GM21786 (cell line): ENCODE data around the gene ARF1.

ENCODE experiments used
- ATAC-seq: cut with Tn5 transposase; IDR thresholded peaks from one replicate; pipeline ENCODE4 v1.9.1; 2021; ENCODE audit not compliant: unreplicated experiment

ARF1 gene

DNA sequence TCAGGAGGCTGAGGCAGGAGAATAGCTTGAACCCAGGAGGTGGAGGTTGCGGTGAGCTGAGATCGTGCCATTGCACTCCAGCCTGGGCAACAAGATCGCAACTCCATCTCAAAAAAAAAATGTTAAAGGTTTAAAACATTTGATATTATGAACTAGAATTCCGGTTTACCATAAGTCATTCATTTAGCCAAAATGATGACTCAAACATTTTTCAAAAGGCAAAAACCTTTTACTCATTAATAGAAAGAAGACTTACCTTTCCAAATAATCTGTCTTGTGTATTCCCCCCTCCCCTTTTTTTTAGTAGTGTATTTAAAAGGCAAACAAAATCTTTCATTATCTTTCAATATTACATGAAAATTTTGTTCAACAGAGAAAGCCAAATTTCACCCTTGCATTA is 34.8 kb downstream of the ARF1 start:
- no peak for ATAC-seq

DNA sequence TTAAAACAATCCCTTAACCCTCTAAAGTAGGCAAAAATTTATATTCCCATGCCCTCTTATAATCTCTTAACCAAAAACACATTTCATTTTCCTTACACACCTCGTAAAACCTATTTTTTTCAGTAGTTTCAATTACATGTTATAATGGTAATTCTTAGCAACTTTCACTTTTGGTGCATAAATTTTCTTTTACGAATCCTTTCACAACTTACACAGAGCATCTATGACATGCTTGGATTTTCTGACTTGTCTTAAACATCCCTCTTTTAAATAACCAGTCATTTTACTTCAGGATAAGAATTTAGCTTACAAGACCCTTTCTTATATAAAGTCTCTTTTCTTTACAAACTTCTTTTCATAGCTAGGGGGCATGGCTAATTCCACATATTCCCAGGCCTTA is 35.5 kb downstream of the ARF1 start:
- no peak for ATAC-seq

DNA sequence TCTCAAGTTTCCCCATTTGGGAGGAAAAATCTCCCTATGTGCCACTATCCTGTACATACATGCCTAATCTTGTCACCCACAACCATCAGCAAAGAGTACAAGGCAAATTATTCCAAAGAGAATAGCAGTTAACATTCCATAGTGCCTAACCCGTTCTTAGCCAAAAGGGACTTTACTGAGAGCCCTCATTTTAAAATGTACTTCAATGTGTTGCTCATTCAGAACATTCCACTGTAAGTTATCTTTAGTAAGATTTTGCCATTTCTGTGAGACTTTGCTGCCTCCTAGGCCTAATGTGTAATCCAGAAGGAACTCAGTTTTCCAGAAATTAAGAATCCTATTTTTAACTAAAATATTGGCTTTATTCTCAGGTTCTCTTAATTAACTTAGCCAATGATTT is 37.8 kb downstream of the ARF1 start:
- no peak for ATAC-seq

- ATAC-seq, result no peak
These were observed 38.5 kb downstream of the ARF1 start for GRCh38 chr1:228120857-228121489.

- ATAC-seq, result no peak
These were observed 40.5 kb downstream of the ARF1 start for GRCh38 chr1:228122921-228123441.

GRCh38 chr1:228123505-228123904 is 41.0 kb downstream of the ARF1 start:
- no peak for ATAC-seq

- ATAC-seq, result no peak
These were observed 42.7 kb downstream of the ARF1 start for GRCh38 chr1:228125185-228125584.

DNA sequence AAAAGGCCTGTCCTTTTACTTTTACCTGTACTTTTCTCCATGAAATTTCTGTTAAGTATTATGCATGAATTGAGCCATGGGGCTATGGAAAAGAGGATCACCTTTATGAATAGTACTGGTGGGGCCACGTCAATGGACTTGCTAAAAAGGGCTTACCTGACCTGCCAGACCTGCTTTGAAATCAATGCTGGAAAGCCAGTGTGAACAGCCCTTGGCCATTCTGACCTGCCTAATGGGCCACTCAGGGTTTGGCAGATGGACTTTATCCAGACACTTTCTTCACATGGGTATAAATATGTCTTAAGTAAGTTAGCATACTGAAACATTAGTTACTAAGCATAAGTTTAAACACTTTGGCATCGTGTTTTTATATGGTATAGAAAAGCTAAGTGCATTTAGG is 49.3 kb downstream of the ARF1 start:
- no peak for ATAC-seq

- ATAC-seq, result no peak
These were observed 52.1 kb downstream of the ARF1 start for GRCh38 chr1:228134591-228134990.

- no peak for ATAC-seq
These were observed 54.4 kb downstream of the ARF1 start for GRCh38 chr1:228136901-228137300.

- ATAC-seq, result no peak
These were observed 57.0 kb downstream of the ARF1 start for GRCh38 chr1:228139406-228139930.

DNA sequence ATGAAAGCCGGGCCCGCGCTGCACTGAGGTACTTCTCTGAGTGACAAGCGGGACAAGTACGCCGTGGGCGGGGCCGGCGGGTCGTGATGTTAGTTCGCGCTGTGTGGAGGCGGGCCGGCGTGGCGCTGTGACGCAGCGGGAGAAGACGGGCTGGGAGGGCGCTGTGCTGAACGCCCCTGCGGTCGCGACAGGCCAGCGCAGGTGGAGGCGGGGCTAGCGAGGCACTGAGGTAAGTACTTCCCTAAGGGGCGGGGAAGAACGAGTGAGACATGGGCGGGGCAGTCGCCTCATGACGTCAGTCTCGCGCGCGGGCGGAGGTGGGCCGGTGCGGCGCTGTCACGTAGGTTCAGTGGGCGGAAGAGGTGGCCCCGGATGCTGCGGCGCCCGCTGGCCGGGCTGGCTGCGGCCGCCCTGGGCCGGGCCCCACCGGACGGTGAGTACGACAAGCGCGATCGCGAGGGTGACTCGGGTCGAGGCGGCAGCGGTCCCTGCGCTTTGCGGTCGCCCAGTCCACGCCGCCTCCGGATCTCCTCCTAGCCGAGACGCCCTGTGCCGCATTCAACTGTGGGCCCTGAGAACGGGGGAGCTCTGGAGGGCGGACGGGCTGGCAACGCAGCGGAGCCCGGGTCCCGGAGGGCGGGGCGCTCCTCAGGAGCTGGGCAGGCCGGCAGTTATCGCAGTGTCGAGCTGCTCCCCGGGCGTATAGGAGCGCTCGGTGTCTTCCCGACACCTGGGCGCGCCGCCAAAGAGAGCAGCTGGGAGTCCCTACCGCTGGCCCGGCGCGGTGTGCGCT is 57.6 kb downstream of the ARF1 start, which contains the start of gene GUK1:
TSS of gene GUK1 (plus strand) at position 349 of the 793 bp plus-strand sequence. CDS start at position 373, 24 bp downstream.
- ATAC-seq, result peak; percentile 92

GRCh38 chr1:228140724-228141225 is 58.3 kb downstream of the ARF1 start:
- no peak for ATAC-seq

DNA sequence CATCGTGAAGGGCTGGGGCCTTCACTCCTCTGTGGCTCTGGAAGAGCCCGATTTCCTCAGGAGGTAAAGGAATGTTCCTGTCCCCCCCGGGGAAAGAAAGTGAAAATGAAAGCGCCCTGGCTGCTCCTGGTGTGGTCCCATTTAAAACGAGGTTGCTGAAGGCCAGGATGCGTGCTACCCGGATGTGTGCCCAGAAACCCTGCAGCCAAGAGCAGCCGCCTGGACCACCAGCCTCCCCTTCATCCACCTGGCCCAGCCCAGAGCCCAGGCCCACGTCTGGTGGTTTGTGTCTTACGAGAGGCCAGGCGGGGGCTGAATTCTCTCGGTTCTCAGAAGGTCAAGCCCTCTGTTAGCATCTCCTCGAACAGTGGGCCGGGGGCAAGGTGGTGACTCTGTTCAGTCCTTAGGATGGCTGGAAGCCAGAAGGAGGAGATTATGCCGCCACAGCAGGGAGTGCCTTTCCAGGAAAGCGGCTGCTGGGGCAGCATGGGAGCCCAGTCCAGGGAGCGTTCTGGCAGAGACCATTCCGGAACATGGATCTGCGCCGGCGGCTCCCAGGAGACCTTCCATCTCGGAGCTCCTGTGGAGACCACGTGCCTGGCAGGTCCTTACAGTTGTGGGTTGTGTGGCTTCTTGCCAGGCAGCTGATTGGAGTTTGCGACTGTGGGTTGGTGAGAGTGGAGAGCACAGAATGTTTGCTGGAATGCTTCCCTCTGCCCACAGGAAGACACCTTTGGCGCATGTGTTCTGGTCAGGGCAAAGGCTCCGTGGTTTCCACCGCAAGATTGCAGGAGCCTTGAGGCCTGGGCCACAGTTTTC is 58.9 kb downstream of the ARF1 start:
- no peak for ATAC-seq

- no peak for ATAC-seq
These were observed 59.7 kb downstream of the ARF1 start for GRCh38 chr1:228142155-228142691.

- no peak for ATAC-seq
These were observed 60.2 kb downstream of the ARF1 start for GRCh38 chr1:228142701-228143136.

DNA sequence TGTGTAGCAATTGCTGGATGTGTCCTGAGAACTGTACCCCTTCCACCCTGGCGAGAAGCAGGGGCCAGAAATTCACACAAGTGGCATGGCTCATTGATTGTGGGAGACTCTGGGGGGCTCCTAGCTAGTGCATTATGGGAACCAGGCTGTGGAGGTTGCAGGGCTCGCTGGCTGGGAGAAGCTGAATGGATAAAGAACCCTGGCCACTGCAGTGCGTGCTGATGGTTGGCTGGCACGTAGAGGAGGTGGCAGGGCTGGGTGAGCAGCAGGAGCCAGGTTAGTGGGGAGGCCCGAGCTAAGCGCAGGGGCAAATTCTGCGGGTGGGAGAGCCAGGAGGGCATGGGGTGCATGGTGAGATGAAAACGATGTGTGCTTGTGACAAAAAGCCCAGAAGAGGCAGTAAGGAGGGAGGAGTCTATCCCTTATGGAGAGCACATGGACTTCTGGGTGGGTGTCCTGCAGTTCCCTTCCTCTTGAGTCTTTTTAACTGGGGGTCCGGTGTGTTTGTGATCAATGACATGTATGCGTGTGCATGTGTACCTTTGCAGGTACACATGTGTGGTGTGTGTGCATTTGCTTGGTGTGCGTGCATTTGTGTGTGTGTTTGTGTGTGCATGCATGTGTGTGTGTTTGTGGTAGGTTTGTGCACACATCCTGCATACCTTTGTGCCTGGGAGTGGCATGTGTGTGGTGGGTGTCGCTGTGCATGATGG is 61.1 kb downstream of the ARF1 start:
- ATAC-seq, result no peak

DNA sequence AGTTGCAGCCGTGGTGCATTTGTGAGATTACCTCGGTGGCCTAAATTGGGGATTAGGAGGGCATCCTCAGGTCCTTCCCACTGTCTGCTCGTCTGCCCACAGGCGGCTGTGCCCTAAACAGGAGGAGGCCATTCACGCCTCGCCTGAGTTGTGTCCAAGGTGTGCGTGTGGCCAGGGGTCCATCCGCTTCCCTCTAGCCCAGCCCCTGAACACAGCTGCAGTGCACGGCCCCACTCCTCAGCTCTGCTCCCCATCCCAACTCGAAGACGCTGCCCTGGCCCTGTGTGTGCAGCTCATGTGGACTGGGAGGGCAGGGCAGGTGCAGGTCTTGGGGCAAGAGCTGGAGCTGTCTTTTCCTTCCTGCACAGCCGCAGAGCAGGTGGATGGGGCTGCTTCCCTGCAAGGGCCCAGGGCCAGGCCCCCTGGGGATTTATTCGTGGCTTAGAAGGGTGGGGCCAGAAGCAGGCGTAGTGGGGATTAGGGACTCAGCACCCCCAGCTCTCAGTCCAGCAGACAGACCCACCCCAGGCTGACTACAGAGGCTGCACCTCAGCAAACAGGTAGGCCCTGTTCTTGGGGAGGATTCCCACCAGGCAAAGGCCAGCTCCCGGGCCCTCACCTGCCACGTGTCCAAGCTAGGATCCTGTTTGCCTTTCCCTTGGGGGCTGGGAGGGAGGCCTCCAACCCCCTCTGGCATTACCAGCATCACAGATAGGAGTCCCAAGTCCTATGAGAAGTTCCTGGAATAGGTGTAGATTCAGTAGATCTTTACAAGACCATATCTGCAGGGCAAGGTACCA is 61.9 kb downstream of the ARF1 start:
- no peak for ATAC-seq

DNA sequence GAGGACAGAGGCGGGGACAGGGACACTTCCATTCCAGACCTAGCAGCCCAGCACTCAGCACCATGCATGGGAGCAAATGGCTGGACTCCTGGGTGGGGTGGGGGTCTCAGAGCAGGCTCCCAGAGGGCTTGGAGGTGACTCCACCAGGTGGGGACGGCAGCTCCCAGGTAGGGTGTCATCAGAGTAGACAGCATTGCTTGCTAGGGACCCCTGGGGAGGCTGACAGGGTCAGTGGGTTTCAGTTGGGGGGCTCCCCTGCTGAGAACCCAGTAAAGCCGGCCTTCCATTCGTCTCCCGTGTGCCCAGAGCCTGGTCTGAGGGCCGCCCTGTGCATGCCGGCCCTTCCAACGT is 62.5 kb downstream of the ARF1 start:
- no peak for ATAC-seq
